ENCODE data around the gene YES1.

YES1 gene

GRCh38 chr18:708096-708495 is 103.9 kb downstream of the YES1 start:
- no peak for TF ChIP-seq Cebpa-rat (IDR thresholded peaks at IDR 0.05)
- Histone ChIP-seq H3K27ac (no peak overlapping the region), H3K9me3 (replicated peaks in 1 of 11) (peaks cover 4 to 10% (median 6%) of the 10 kb centered on the region in 11 experiments; a peak in 20 of 22 replicates), H3K4me1 (peaks cover 14 to 26% (median 19%) of the 10 kb centered on the region in 10 experiments; a peak in 19 of 20 replicates), H3K4me2 (peak overlapping the region in 1 of 11 experiments; percentile 24; a peak in 2 of 22 replicates), H3K4me3 (no peak overlapping the region), H4K20me1 (no peaks in the 10 kb centered on the region; a peak in 1 of 22 replicates), H3K36me3 (peaks cover 0 to 11% (median 0%) of the 10 kb centered on the region in 11 experiments; a peak in 4 of 22 replicates), H3K27me3 (peaks cover 14 to 27% (median 24%) of the 10 kb centered on the region in 11 experiments; a peak in 21 of 22 replicates), H3K9ac (no peak overlapping the region)

- Histone ChIP-seq H4K20me1 (no peaks in the 10 kb centered on the region; a peak in 1 of 22 replicates), H3K4me1 (peaks cover 10 to 24% (median 16%) of the 10 kb centered on the region in 10 experiments; a peak in 19 of 20 replicates), H3K36me3 (peaks cover 0 to 11% (median 0%) of the 10 kb centered on the region in 11 experiments; a peak in 4 of 22 replicates), H3K9ac (no peak overlapping the region), H3K27me3 (peaks cover 3 to 10% (median 7%) of the 10 kb centered on the region in 11 experiments; a peak in 21 of 22 replicates), H3K9me3 (replicated peaks in 1 of 11) (peaks cover 0 to 4% (median 0%) of the 10 kb centered on the region in 11 experiments; a peak in 1 of 22 replicates), H3K4me2 (no peak overlapping the region), H3K27ac (no peak overlapping the region), H3K4me3 (no peak overlapping the region)
- TF ChIP-seq Cebpa-rat (IDR thresholded peaks at IDR 0.05), result no peak
These were observed 105.6 kb downstream of the YES1 start for GRCh38 chr18:706405-706804.

- peaks cover 0 to 14% (median 0%) of the 10 kb centered on the region in 11 experiments; a peak in 3 of 22 replicates for H3K36me3 ChIP-seq
- peak overlapping the region in 2 of 11 experiments; percentile 16 to 45; a peak in 3 of 22 replicates for H3K4me2 ChIP-seq
- peaks cover 3 to 15% (median 4%) of the 10 kb centered on the region in 10 experiments; a peak in 11 of 20 replicates for H3K4me1 ChIP-seq
- H3K9me3 ChIP-seq (replicated peaks in 1 of 11), result peaks cover 0 to under 1% (median 0%) of the 10 kb centered on the region in 11 experiments; a peak in 1 of 22 replicates
- H3K27me3 ChIP-seq, result no peaks in the 10 kb centered on the region
- H3K9ac ChIP-seq, result no peak overlapping the region
- no peak overlapping the region for H3K4me3 ChIP-seq
- TF ChIP-seq Cebpa-rat (IDR thresholded peaks at IDR 0.05), result no peak
- no peaks in the 10 kb centered on the region; a peak in 1 of 22 replicates for H4K20me1 ChIP-seq
- H3K27ac ChIP-seq, result peak overlapping the region in 1 of 11 experiments; percentile 12; a peak in 1 of 22 replicates
These were observed 108.7 kb downstream of the YES1 start for GRCh38 chr18:703213-703967.

- Histone ChIP-seq H3K9ac (no peak overlapping the region), H3K27ac (no peak overlapping the region), H3K4me3 (no peak overlapping the region), H3K9me3 (replicated peaks in 1 of 11) (no peaks in the 10 kb centered on the region), H3K27me3 (no peaks in the 10 kb centered on the region), H3K4me1 (peaks cover 0 to 2% (median 0%) of the 10 kb centered on the region in 10 experiments; a peak in 6 of 20 replicates), H3K36me3 (peaks cover 0 to 33% (median 6%) of the 10 kb centered on the region in 11 experiments; a peak in 12 of 22 replicates), H4K20me1 (no peaks in the 10 kb centered on the region), H3K4me2 (no peak overlapping the region)
- no peak for TF ChIP-seq Cebpa-rat (IDR thresholded peaks at IDR 0.05)
These were observed 114.2 kb downstream of the YES1 start for GRCh38 chr18:697800-698199.

GRCh38 chr18:697012-697411 is 115.0 kb downstream of the YES1 start:
- H3K4me2 ChIP-seq, result no peak overlapping the region
- no peaks in the 10 kb centered on the region for H4K20me1 ChIP-seq
- no peaks in the 10 kb centered on the region for H3K4me1 ChIP-seq
- no peak overlapping the region for H3K4me3 ChIP-seq
- no peak for TF ChIP-seq Cebpa-rat (IDR thresholded peaks at IDR 0.05)
- no peak overlapping the region for H3K9ac ChIP-seq
- no peaks in the 10 kb centered on the region for H3K27me3 ChIP-seq
- H3K27ac ChIP-seq, result no peak overlapping the region
- peaks cover 0 to 40% (median 6%) of the 10 kb centered on the region in 11 experiments; a peak in 12 of 22 replicates for H3K36me3 ChIP-seq
- no peaks in the 10 kb centered on the region for H3K9me3 ChIP-seq (replicated peaks in 1 of 11)

- Histone ChIP-seq H4K20me1 (no peaks in the 10 kb centered on the region), H3K9ac (no peak overlapping the region), H3K36me3 (peaks cover 0 to 42% (median 15%) of the 10 kb centered on the region in 11 experiments; a peak in 13 of 22 replicates), H3K4me2 (no peak overlapping the region), H3K9me3 (replicated peaks in 1 of 11) (no peaks in the 10 kb centered on the region), H3K4me1 (no peaks in the 10 kb centered on the region), H3K27ac (no peak overlapping the region), H3K4me3 (no peak overlapping the region), H3K27me3 (no peaks in the 10 kb centered on the region)
- no peak for TF ChIP-seq Cebpa-rat (IDR thresholded peaks at IDR 0.05)
These were observed 118.4 kb downstream of the YES1 start for GRCh38 chr18:693466-694187.

GRCh38 chr18:692824-693223 is 119.2 kb downstream of the YES1 start:
- TF ChIP-seq Cebpa-rat (IDR thresholded peaks at IDR 0.05), result no peak
- H3K27ac ChIP-seq, result no peak overlapping the region
- no peak overlapping the region for H3K4me3 ChIP-seq
- no peaks in the 10 kb centered on the region for H4K20me1 ChIP-seq
- H3K4me2 ChIP-seq, result no peak overlapping the region
- H3K9ac ChIP-seq, result no peak overlapping the region
- H3K36me3 ChIP-seq, result peaks cover 0 to 41% (median 15%) of the 10 kb centered on the region in 11 experiments; a peak in 13 of 22 replicates
- no peaks in the 10 kb centered on the region for H3K27me3 ChIP-seq
- no peaks in the 10 kb centered on the region for H3K9me3 ChIP-seq (replicated peaks in 1 of 11)
- no peaks in the 10 kb centered on the region; a peak in 1 of 20 replicates for H3K4me1 ChIP-seq

GRCh38 chr18:688323-688722 is 123.7 kb downstream of the YES1 start:
- no peak overlapping the region for H3K4me3 ChIP-seq
- no peak for TF ChIP-seq Cebpa-rat (IDR thresholded peaks at IDR 0.05)
- no peak overlapping the region for H3K27ac ChIP-seq
- no peaks in the 10 kb centered on the region for H3K27me3 ChIP-seq
- H3K9me3 ChIP-seq (replicated peaks in 1 of 11), result no peaks in the 10 kb centered on the region
- H4K20me1 ChIP-seq, result no peaks in the 10 kb centered on the region; a peak in 1 of 22 replicates
- H3K36me3 ChIP-seq, result peaks cover 0 to 27% (median 10%) of the 10 kb centered on the region in 11 experiments; a peak in 9 of 22 replicates
- H3K9ac ChIP-seq, result no peak overlapping the region
- peaks cover 0 to 1% (median 0%) of the 10 kb centered on the region in 10 experiments; a peak in 2 of 20 replicates for H3K4me1 ChIP-seq
- H3K4me2 ChIP-seq, result no peak overlapping the region

Data from BLaER1 treated with 17β-estradiol and CSF1 and Interleukin-3, amounts not matched to agents 10 nM and 100 nM (cell line).